OCI-M1 (cell line): ENCODE data around the gene ALKBH3.

Source experiments
- DNase-seq: peaks from one replicate; lab custom pipeline; 2025; lab: John Stamatoyannopoulos, UW

The ALKBH3 gene

GRCh38 chr11:43962383-43963278 is 82.0 kb downstream of the ALKBH3 start:
- no peak for DNase-seq

- DNase-seq = no peak
Measured at GRCh38 chr11:43963279-43963620, 82.6 kb downstream of the ALKBH3 start.

- no peak for DNase-seq
Measured at GRCh38 chr11:43967661-43968060, 87.0 kb downstream of the ALKBH3 start.

DNA sequence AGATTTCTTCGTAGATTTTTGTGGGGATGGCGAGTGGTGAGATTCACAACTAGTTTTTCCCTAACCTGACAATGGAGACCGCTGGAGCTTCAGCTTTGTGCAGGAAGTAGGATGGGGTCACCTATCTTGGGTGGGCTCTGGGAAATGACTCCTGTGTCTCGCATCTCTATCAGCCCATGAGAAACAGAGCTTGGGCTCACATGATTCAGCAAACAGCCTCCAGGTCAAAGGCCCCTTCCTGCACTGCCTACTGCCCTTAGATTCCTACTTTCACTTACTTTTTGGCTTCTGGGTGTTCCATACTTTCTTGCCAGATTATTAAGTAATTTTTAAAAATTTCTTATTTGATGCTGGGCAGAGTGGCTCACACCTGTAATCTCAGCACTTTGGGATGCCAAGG is 88.1 kb downstream of the ALKBH3 start:
- DNase-seq = no peak

- DNase-seq = peak; percentile 7
Measured at GRCh38 chr11:43969543-43969942, 88.9 kb downstream of the ALKBH3 start.
